IMR-90 (cell line): ENCODE results near the gene ERBB4. TPM values are rescaled to one million over a fixed set of nuclear protein-coding genes. Genes with fewer than 3 reads are reported as not detected.

Source experiments
- ATAC-seq: fragments of 200-7000 bp; cut with Tn5 transposase; 2 replicates; pipeline ENCODE4 v1.9.1; 2020; ENCODE audit warnings: low read depth, mild to moderate bottlenecking, moderate library complexity
- BruUV-seq: library from RNA; stranded (reverse); fragments of 400-500 nt; replicated peaks from 2 replicates; lab custom pipeline; 2021; lab: Mats Ljungman, UMichigan
- CTCF ChIA-PET: fragments of 300-600 bp; formaldehyde crosslinking; extraction: SDS; loops from one replicate; lab custom pipeline; 2021; ENCODE audit warnings: antibody characterized with exemption; lab: Yijun Ruan, JAX
- POLR2A ChIA-PET: fragments of 300-600 bp; sonication (Branson Sonifier 250); formaldehyde crosslinking; loops from one replicate; lab custom pipeline; 2022; ENCODE audit warnings: antibody characterized with exemption; ENCODE audit not compliant: unreplicated experiment; lab: Charles Lee
- DNase-seq: peaks from one replicate; pipeline ENCODE4 v3.0.0; 2013
- H2AFZ ChIP-seq: replicated peaks from 2 replicates; pipeline ENCODE3; 2013; ENCODE audit warnings: low read length, mild to moderate bottlenecking; ENCODE audit not compliant: poor library complexity
- H2AK5ac ChIP-seq: 2 replicates; pipeline ENCODE4 v1.6.1; 2013; ENCODE audit warnings: low read depth, low read length, inconsistent platforms
- H2AK9ac ChIP-seq: replicated peaks from 2 replicates; pipeline ENCODE3; 2013; ENCODE audit warnings: mild to moderate bottlenecking, low read depth, low read length, moderate library complexity; ENCODE audit not compliant: poor library complexity
- H2BK120ac ChIP-seq: 2 replicates; pipeline ENCODE4 v1.6.1; 2013; ENCODE audit warnings: low read depth, low read length, inconsistent platforms
- H2BK15ac ChIP-seq: 3 replicates; pipeline ENCODE4 v1.6.1; 2013; ENCODE audit warnings: low read depth, low read length, inconsistent platforms
- H2BK20ac ChIP-seq: 2 replicates; pipeline ENCODE4 v1.6.1; 2013; ENCODE audit warnings: low read depth, mild to moderate bottlenecking, inconsistent platforms, low read length, moderate library complexity
- H2BK5ac ChIP-seq: 2 replicates; pipeline ENCODE4 v1.6.1; 2013; ENCODE audit warnings: mild to moderate bottlenecking, low read depth, low read length, inconsistent platforms; ENCODE audit not compliant: poor library complexity, severe bottlenecking
- H3K14ac ChIP-seq: replicated peaks from 2 replicates; pipeline ENCODE4 v1.6.1; 2013; ENCODE audit warnings: low read depth, low read length, inconsistent platforms
- H3K18ac ChIP-seq: 2 replicates; pipeline ENCODE4 v1.6.1; 2013; ENCODE audit warnings: low read depth, low read length, control low read depth
- H3K23ac ChIP-seq: 2 replicates; pipeline ENCODE4 v1.6.1; 2013; ENCODE audit warnings: low read depth, low read length, inconsistent platforms
- H3K27ac ChIP-seq: 2 replicates; pipeline ENCODE4 v1.5.1; 2013; ENCODE audit warnings: mild to moderate bottlenecking, control low read depth, low read length; ENCODE audit not compliant: insufficient read depth
- H3K27me3 ChIP-seq: 2 replicates; pipeline ENCODE4 v1.6.1; 2013; ENCODE audit warnings: low read length; ENCODE audit not compliant: control insufficient read depth, insufficient read depth
- H3K36me3 ChIP-seq: 2 replicates; pipeline ENCODE4 v1.6.1; 2013; ENCODE audit warnings: low read length, mixed read lengths; ENCODE audit not compliant: control insufficient read depth, insufficient read depth
- H3K4ac ChIP-seq: 2 replicates; pipeline ENCODE4 v1.6.1; 2013; ENCODE audit warnings: low read depth, low read length, inconsistent platforms
- H3K4me1 ChIP-seq: 2 replicates; pipeline ENCODE4 v1.6.1; 2013; ENCODE audit warnings: low read length, mixed read lengths; ENCODE audit not compliant: control insufficient read depth, insufficient read depth
- H3K4me2 ChIP-seq: 2 replicates; pipeline ENCODE4 v1.6.1; 2013; ENCODE audit warnings: low read depth, mild to moderate bottlenecking, control low read depth, low read length, moderate library complexity
- H3K4me3 ChIP-seq: 2 replicates; pipeline ENCODE4 v1.5.1; 2013; ENCODE audit warnings: low read depth, mild to moderate bottlenecking, control low read depth, low read length, moderate library complexity; ENCODE audit not compliant: insufficient read depth
- H3K56ac ChIP-seq: 2 replicates; pipeline ENCODE4 v1.6.1; 2013; ENCODE audit warnings: low read length, inconsistent platforms; ENCODE audit not compliant: insufficient read depth; ENCODE audit errors: extremely low read depth
- H3K79me1 ChIP-seq, 2 experiments: 2 replicates each; pipeline ENCODE4 v1.6.1; 2013; ENCODE audit warnings: low read length in 2 of 2, inconsistent platforms in 1 of 2, low read depth in 1 of 2
- H3K9ac ChIP-seq: 2 replicates; pipeline ENCODE4 v1.6.1; 2013; ENCODE audit warnings: low read depth, low read length, control low read depth
- H3K9me1 ChIP-seq: 2 replicates; pipeline ENCODE4 v1.6.1; 2013; ENCODE audit warnings: low read length, inconsistent platforms; ENCODE audit not compliant: insufficient read depth
- H3K9me3 ChIP-seq: 2 replicates; pipeline ENCODE4 v1.6.1; 2013; ENCODE audit warnings: low read length; ENCODE audit not compliant: control insufficient read depth, insufficient read depth
- H4K20me1 ChIP-seq: 2 replicates; pipeline ENCODE4 v1.6.1; 2013; ENCODE audit warnings: low read length, inconsistent platforms; ENCODE audit not compliant: insufficient read depth
- H4K5ac ChIP-seq: 2 replicates; pipeline ENCODE4 v1.6.1; 2013; ENCODE audit warnings: mild to moderate bottlenecking, low read depth, low read length, control low read depth
- H4K8ac ChIP-seq, 2 experiments: 2 replicates each; pipeline ENCODE4 v1.6.1; 2013; ENCODE audit warnings: low read depth in 2 of 2, low read length in 2 of 2, control low read depth in 1 of 2, inconsistent platforms in 1 of 2
- H4K91ac ChIP-seq: 2 replicates; pipeline ENCODE4 v1.6.1; 2013; ENCODE audit warnings: low read depth, low read length, inconsistent platforms; ENCODE audit not compliant: insufficient read depth
- FOS ChIP-seq: fragments of 150-350 bp; IDR thresholded peaks from 2 replicates; pipeline ENCODE4 v1.6.1; 2016; ENCODE audit warnings: low read depth, low read length
- MAFK ChIP-seq: IDR thresholded peaks from 2 replicates; pipeline ENCODE4 v1.6.1; 2012; ENCODE audit warnings: low read depth, low read length, improper control_type of control experiment
- USF2 ChIP-seq: fragments of 150-350 bp; IDR thresholded peaks from 2 replicates; pipeline ENCODE4 v1.6.1; 2017; ENCODE audit warnings: mild to moderate bottlenecking, antibody characterized with exemption, low read length, low read depth
- whole genome bisulfite sequencing, 2 experiments: methylation state at CpG; one replicate each; pipeline versions ENCODE4 v1.1.5 to v1.1.7; 2013; ENCODE audit warnings: missing lambda C conversion rate in 2 of 2; ENCODE audit not compliant: insufficient read length in 1 of 2; ENCODE audit errors: extremely low coverage in 2 of 2; 5-methylcytosine and 5-hydroxymethylcytosine counted together
- dilution Hi-C: fragments of 300-500 bp; cut with HindIII; formaldehyde crosslinking; loops from one replicate; pipeline ENCODE4 v1.14.3; 2018; ENCODE audit warnings: low sequenced_read_pairs; ENCODE audit not compliant: unreplicated experiment
- in situ Hi-C: fragments of 300-500 bp; cut with MboI; formaldehyde crosslinking; loops from 3 replicates; pipeline ENCODE4 v1.14.3; 2019; ENCODE audit warnings: low sequenced_read_pairs, inconsistent platforms, mixed read lengths
- intact Hi-C: fragments of 100-400 bp; cut with micrococcal nuclease; formaldehyde crosslinking; loops from 2 replicates; pipeline ENCODE4 v1.10.0; 2022
- polyA plus RNA-seq, 3 experiments: library from polyadenylated mRNA; depleted of rRNA; stranded (reverse); fragments of >200 nt; gene quantifications; 2 replicates each; pipeline ENCODE4 v1.2.3, GENCODE V29; 2012; ENCODE audit warnings: low replicate concordance in 1 of 3
- total RNA-seq: library from RNA; depleted of rRNA; stranded (reverse); fragments of >200 nt; gene quantifications from 2 replicates; pipeline ENCODE4 v1.2.3, GENCODE V29; 2012

ERBB4 gene
- total and polyA plus RNA-seq, 2 of the 4 experiments (the other 2 are of a cell fraction) = not detected

- H3K18ac ChIP-seq = no peak overlapping the region
- no peak overlapping the region for H2AK9ac ChIP-seq
- no peaks in the 10 kb centered on the region for H3K36me3 ChIP-seq
- H3K23ac ChIP-seq = no peak overlapping the region
- H2BK20ac ChIP-seq = no peak overlapping the region
- no peak overlapping the region for H2AK5ac ChIP-seq
- no peak overlapping the region for H4K5ac ChIP-seq
- ATAC-seq = no peak
- H3K4me3 ChIP-seq = no peak overlapping the region
- DNase-seq = no peak
- H2BK15ac ChIP-seq = no peak overlapping the region
- H3K4ac ChIP-seq = no peak overlapping the region
- no peak overlapping the region for H3K14ac ChIP-seq
- TF ChIP-seq USF2 = no peak
- no peak for TF ChIP-seq FOS
- TF ChIP-seq MAFK = no peak
- H3K9me1 ChIP-seq = no peaks in the 10 kb centered on the region
- BruUV-seq = no TSS peak
- H3K27ac ChIP-seq = no peak overlapping the region
- H3K79me1 ChIP-seq = no peaks in the 10 kb centered on the region
- H3K9ac ChIP-seq = no peak overlapping the region
- no peak overlapping the region for H2AFZ ChIP-seq
- WGBS, 2 experiments = no CpG with 5 or more reads among the region's 4 CpGs
- in situ Hi-C loops (no loop called here), dilution Hi-C loops (no loop called here), intact Hi-C loops (no loop called here)
- H3K27me3 ChIP-seq = no peaks in the 10 kb centered on the region
- H2BK120ac ChIP-seq = no peak overlapping the region
- H3K9me3 ChIP-seq = no peaks in the 10 kb centered on the region
- H3K4me2 ChIP-seq = no peak overlapping the region
- no peak overlapping the region for H4K91ac ChIP-seq
- no peaks in the 10 kb centered on the region for H4K20me1 ChIP-seq
- no peak overlapping the region for H3K56ac ChIP-seq
- no peak overlapping the region for H4K8ac ChIP-seq
- ChIA-PET POLR2A (no interaction called here), CTCF (no interaction called here)
- H3K4me1 ChIP-seq = no peaks in the 10 kb centered on the region
- H2BK5ac ChIP-seq = no peak overlapping the region
Observed at GRCh38 chr2:211789982-211790381, 748.6 kb downstream of the ERBB4 start.
